Hepatocyte (in vitro differentiated cells): ENCODE results near the gene DPYD.

Source experiments
- EZH2 ChIP-seq: fragments of 200-600 bp; sonication (generic); IDR thresholded peaks from 2 replicates; pipeline ENCODE4 v1.6.1; 2016; ENCODE audit warnings: antibody characterized with exemption, mild to moderate bottlenecking, borderline replicate concordance
- TF ChIP-seq, protein P1 (sequence below): fragments of 200-600 bp; sonication (generic); IDR thresholded peaks from 2 replicates; pipeline ENCODE4 v1.5.1; 2016; ENCODE audit warnings: antibody characterized with exemption, mild to moderate bottlenecking; ENCODE audit not compliant: poor library complexity

GRCh38 chr1:97033949-97034348 is 886.9 kb downstream of the DPYD start:
- TF ChIP-seq, protein P1, sequence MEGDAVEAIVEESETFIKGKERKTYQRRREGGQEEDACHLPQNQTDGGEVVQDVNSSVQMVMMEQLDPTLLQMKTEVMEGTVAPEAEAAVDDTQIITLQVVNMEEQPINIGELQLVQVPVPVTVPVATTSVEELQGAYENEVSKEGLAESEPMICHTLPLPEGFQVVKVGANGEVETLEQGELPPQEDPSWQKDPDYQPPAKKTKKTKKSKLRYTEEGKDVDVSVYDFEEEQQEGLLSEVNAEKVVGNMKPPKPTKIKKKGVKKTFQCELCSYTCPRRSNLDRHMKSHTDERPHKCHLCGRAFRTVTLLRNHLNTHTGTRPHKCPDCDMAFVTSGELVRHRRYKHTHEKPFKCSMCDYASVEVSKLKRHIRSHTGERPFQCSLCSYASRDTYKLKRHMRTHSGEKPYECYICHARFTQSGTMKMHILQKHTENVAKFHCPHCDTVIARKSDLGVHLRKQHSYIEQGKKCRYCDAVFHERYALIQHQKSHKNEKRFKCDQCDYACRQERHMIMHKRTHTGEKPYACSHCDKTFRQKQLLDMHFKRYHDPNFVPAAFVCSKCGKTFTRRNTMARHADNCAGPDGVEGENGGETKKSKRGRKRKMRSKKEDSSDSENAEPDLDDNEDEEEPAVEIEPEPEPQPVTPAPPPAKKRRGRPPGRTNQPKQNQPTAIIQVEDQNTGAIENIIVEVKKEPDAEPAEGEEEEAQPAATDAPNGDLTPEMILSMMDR = no peak
- TF ChIP-seq EZH2 = no peak
